Suprapubic skin (tissue), 4 donors: ENCODE data around the gene NEUROD4. TPM values are rescaled to one million over a fixed set of nuclear protein-coding genes. Genes with fewer than 3 reads are reported as not detected.
"Not testable (repeated sequence)": the region's sequence is repeated elsewhere in the genome, so short reads cannot be mapped to it uniquely, and the experiment has no call there.

ENCODE experiments used
- DNase-seq, 2 donors: peaks; one replicate each; pipeline ENCODE4 v3.0.0-alpha.2; 2019; ENCODE audit warnings: low spot score in 2 of 2
- H3K27ac ChIP-seq: fragments of 200-600 bp; sonication (generic); one replicate; pipeline ENCODE4 v1.5.1; 2019
- H3K27me3 ChIP-seq: fragments of 200-600 bp; sonication (generic); one replicate; pipeline ENCODE4 v1.5.1; 2019
- H3K36me3 ChIP-seq: fragments of 200-600 bp; sonication (generic); one replicate; pipeline ENCODE4 v1.5.1; 2019
- H3K4me1 ChIP-seq: fragments of 200-600 bp; sonication (generic); one replicate; pipeline ENCODE4 v1.5.1; 2019
- H3K4me3 ChIP-seq: fragments of 200-600 bp; sonication (generic); one replicate; pipeline ENCODE4 v1.5.1; 2019; ENCODE audit warnings: mild to moderate bottlenecking
- H3K9me3 ChIP-seq: fragments of 200-600 bp; sonication (generic); one replicate; pipeline ENCODE4 v1.5.1; 2019
- CTCF ChIP-seq, 2 donors: fragments of 200-600 bp in 1 of 2; fragments of 450-650 bp in 1 of 2; sonication (generic) in 1 of 2; IDR thresholded peaks; one replicate each; pipeline ENCODE4 v1.5.1; 2016 to 2019; ENCODE audit warnings: antibody characterized with exemption in 2 of 2, mild to moderate bottlenecking in 1 of 2, moderate library complexity in 1 of 2
- EP300 ChIP-seq: sonication (generic); formaldehyde crosslinking; IDR thresholded peaks from one replicate; pipeline ENCODE4 v1.6.1; 2017; ENCODE audit warnings: antibody characterized with exemption
- POLR2A ChIP-seq, 2 donors: fragments of 450-650 bp; IDR thresholded peaks; one replicate each; pipeline ENCODE4 v1.6.1; 2017; ENCODE audit warnings: antibody characterized with exemption in 2 of 2, mild to moderate bottlenecking in 2 of 2, moderate library complexity in 2 of 2
- POLR2AphosphoS5 ChIP-seq, 3 donors: sonication (generic); formaldehyde crosslinking; IDR thresholded peaks; one replicate each; pipeline ENCODE4 v1.6.1; 2017; ENCODE audit warnings: antibody characterized with exemption in 3 of 3
- WGBS: methylation state at CpG from one replicate; pipeline ENCODE4 v1.1.5; 2018; 5-methylcytosine and 5-hydroxymethylcytosine counted together
- total RNA-seq, 4 donors: library from RNA; depleted of rRNA; stranded (reverse); fragments of >200 nt; gene quantifications; one replicate each; pipeline ENCODE4 v1.1.0, GENCODE V29; 2016

Gene NEUROD4
- total RNA-seq, 4 donors from 2014 or later: not detected

GRCh38 chr12:54984658-54985376 lies 35.0 kb upstream of the NEUROD4 start, which contains the start of gene TESPA1:
Gene TESPA1 (minus strand): TSS chr12:54984762. CDS start chr12:54974562, 10,200 bp downstream.
- peak in 1 of 2 donors; percentile 61 for DNase-seq
- Histone ChIP-seq H3K9me3 (no peaks in the 10 kb centered on the region), H3K36me3 (no peaks in the 10 kb centered on the region), H3K27ac (no peak within 1 kb of the TSS), H3K27me3 (no peaks in the 10 kb centered on the region), H3K4me1 (no peaks in the 10 kb centered on the region), H3K4me3 (peak within 1 kb of the TSS; percentile 21)
- TF ChIP-seq POLR2A (IDR thresholded peaks at IDR 0.05) (no peak), EP300 (no peak), POLR2AphosphoS5 (IDR thresholded peaks at IDR 0.05) (no peak), CTCF (IDR thresholded peaks at IDR 0.05) (no peak)
- 56% methylated on average over 12 of the region's 12 CpGs for WGBS

- H3K27ac ChIP-seq, H3K4me3 ChIP-seq, DNase-seq, H3K36me3 ChIP-seq, H3K4me1 ChIP-seq, H3K27me3 ChIP-seq, H3K9me3 ChIP-seq: not testable (repeated sequence)
- 87% methylated on average over 3 of the region's 3 CpGs for WGBS
These were observed 33.0 kb upstream of the NEUROD4 start for GRCh38 chr12:54986773-54987172.

- H3K27ac ChIP-seq: no peak overlapping the region
- no peaks in the 10 kb centered on the region for H3K36me3 ChIP-seq
- no peaks in the 10 kb centered on the region for H3K4me1 ChIP-seq
- no peaks in the 10 kb centered on the region for H3K27me3 ChIP-seq
- 65% methylated on average over 4 of the region's 4 CpGs for WGBS
- DNase-seq: no peak
- TF ChIP-seq EP300: no peak
- no peak for TF ChIP-seq CTCF (IDR thresholded peaks at IDR 0.05)
- no peak for TF ChIP-seq POLR2AphosphoS5 (IDR thresholded peaks at IDR 0.05)
- TF ChIP-seq POLR2A (IDR thresholded peaks at IDR 0.05): no peak
- no peaks in the 10 kb centered on the region for H3K9me3 ChIP-seq
- H3K4me3 ChIP-seq: no peak overlapping the region
These were observed 32.1 kb upstream of the NEUROD4 start for GRCh38 chr12:54987611-54988231.

GRCh38 chr12:54988402-54989054 lies 31.2 kb upstream of the NEUROD4 start:
- WGBS: 26% methylated on average over 1 of the region's 1 CpG
- Histone ChIP-seq H3K27ac (no peak overlapping the region), H3K36me3 (no peaks in the 10 kb centered on the region), H3K4me1 (no peaks in the 10 kb centered on the region), H3K9me3 (no peaks in the 10 kb centered on the region), H3K27me3 (no peaks in the 10 kb centered on the region), H3K4me3 (no peak overlapping the region)
- TF ChIP-seq POLR2AphosphoS5 (IDR thresholded peaks at IDR 0.05): no peak
- peak in 1 of 2 donors; percentile 65 for DNase-seq

GRCh38 chr12:54989829-54990228 lies 29.9 kb upstream of the NEUROD4 start:
- no peaks in the 10 kb centered on the region for H3K36me3 ChIP-seq
- no peaks in the 10 kb centered on the region for H3K4me1 ChIP-seq
- no peaks in the 10 kb centered on the region for H3K9me3 ChIP-seq
- DNase-seq: no peak
- H3K4me3 ChIP-seq: no peak overlapping the region
- WGBS: 61% methylated on average over 1 of the region's 1 CpG
- TF ChIP-seq EP300 (no peak), POLR2AphosphoS5 (IDR thresholded peaks at IDR 0.05) (no peak), CTCF (IDR thresholded peaks at IDR 0.05) (no peak), POLR2A (IDR thresholded peaks at IDR 0.05) (no peak)
- no peak overlapping the region for H3K27ac ChIP-seq
- no peaks in the 10 kb centered on the region for H3K27me3 ChIP-seq
